ENCODE data around the gene ADIG. TPM values are rescaled to one million over a fixed set of nuclear protein-coding genes. Genes with fewer than 3 reads are reported as not detected.
A peak's percentile ranks its signal among the peaks of the same experiment; 100 is the strongest.

The ADIG gene
- total and polyA plus RNA-seq, 2 of the 13 experiments (the other 11 are each of a cell fraction or from before 2014, with no cell fraction given), result 0.15 TPM; not detected in 1

- ChIA-PET POLR2A (interaction anchor here (0.8 kb wide), 1 partner anchor 19 kb away, joined by 3 read pairs; no protein-coding TSS in a partner anchor), CTCF (ENCODE audit: low intra/inter-chr PET ratio, low total read pairs) (no interaction called here)
- Histone ChIP-seq H3K9me3 (ENCODE audit: low read length) (no peaks in the 10 kb centered on the region), H4K20me1 (ENCODE audit: insufficient read depth, low read length) (no peaks in the 10 kb centered on the region), H3K4me2 (ENCODE audit: low read depth, low read length) (no peak overlapping the region), H3K36me3 (replicated peaks in 1 of 2; ENCODE audit: control insufficient read depth in 1 of 2, insufficient read depth in 2 of 2, low read length in 2 of 2) (no peaks in the 10 kb centered on the region), H3K4me3 (replicated peaks in 1 of 3; ENCODE audit: insufficient read depth in 1 of 3, low read depth in 2 of 3, low read length in 3 of 3) (no peak overlapping the region), H3K27me3 (ENCODE audit: control insufficient read depth in 1 of 2, insufficient read depth in 2 of 2, low read length in 2 of 2) (peaks cover 2 to 47% of the 10 kb centered on the region in 2 experiments), H3K9ac (ENCODE audit: insufficient read depth, low read depth, low read length) (no peak overlapping the region), H3K79me2 (ENCODE audit: insufficient read depth, low read length) (no peaks in the 10 kb centered on the region), H3K27ac (ENCODE audit: extremely low read length, insufficient read depth, low read length) (no peak overlapping the region), H2AFZ (ENCODE audit: low read length) (no peak overlapping the region), H3K4me1 (ENCODE audit: insufficient read depth, low read length) (peaks cover 10% of the 10 kb centered on the region)
- ATAC-seq, result no peak
- TF ChIP-seq TGIF2 (CRISPR knock-in tag; IDR thresholded peaks at IDR 0.05) (0 out of 2 replicates have a peak, but pooled peaks have one; percentile 21), KIAA2018 (CRISPR knock-in tag; IDR thresholded peaks at IDR 0.05; ENCODE audit: borderline replicate concordance) (no peak)
- no peak for DNase-seq (ENCODE audit: low spot score)
- in situ Hi-C loops (cut with HindIII; ENCODE audit: extremely low pct_ligation_motif_present, low pct_unique_long_range_greater_than_20kb) (no loop called here), intact Hi-C loops (cut with micrococcal nuclease; ENCODE audit: unreplicated experiment) (no loop called here)
- no peak for FAIRE-seq
- no TSS peak for BruUV-seq (replicated peaks)
- 86% methylated on average over 4 of the region's 4 CpGs for WGBS (ENCODE audit: low lambda C conversion rate)
Observed at GRCh38 chr20:38617830-38618196, 36.8 kb downstream of the ADIG start.

Data from HepG2 (cell line).